CD8-positive, alpha-beta memory T cell (primary cell): ENCODE measurements around the gene APC2. TPM values are rescaled to one million over a fixed set of nuclear protein-coding genes. Genes with fewer than 3 reads are reported as not detected.

ENCODE experiments used
- CTCF ChIA-PET: fragments of 350-600 bp; sonication (Branson Sonifier 250); formaldehyde crosslinking; loops from one replicate; lab custom pipeline; 2021; ENCODE audit warnings: antibody characterized with exemption; lab: Charles Lee
- POLR2A ChIA-PET: fragments of 350-600 bp; sonication (Branson Sonifier 250); formaldehyde crosslinking; loops from one replicate; lab custom pipeline; 2021; ENCODE audit warnings: antibody characterized with exemption; lab: Charles Lee
- DNase-seq, 5 donors: peaks; one replicate each; pipeline versions ENCODE4 v3.0.0 to v3.0.0-alpha.2; 2020 to 2022; ENCODE audit warnings: mixed read lengths in 1 of 5
- H3K27ac ChIP-seq: one replicate; pipeline ENCODE4 v1.7.0; 2013; ENCODE audit warnings: low read depth, mild to moderate bottlenecking, low read length, moderate library complexity
- H3K27me3 ChIP-seq: 2 replicates; pipeline ENCODE4 v1.7.0; 2013; ENCODE audit warnings: low read length, mild to moderate bottlenecking; ENCODE audit not compliant: insufficient read depth, poor library complexity, severe bottlenecking
- H3K36me3 ChIP-seq: 2 replicates; pipeline ENCODE4 v1.7.0; 2013; ENCODE audit warnings: mild to moderate bottlenecking, low read length, moderate library complexity; ENCODE audit not compliant: insufficient read depth
- H3K4me1 ChIP-seq: 2 replicates; pipeline ENCODE4 v1.7.0; 2013; ENCODE audit warnings: mild to moderate bottlenecking, low read length, moderate library complexity; ENCODE audit not compliant: insufficient read depth
- H3K4me3 ChIP-seq: 2 replicates; pipeline ENCODE4 v1.7.0; 2013; ENCODE audit warnings: mild to moderate bottlenecking, low read length
- H3K9me3 ChIP-seq: 2 replicates; pipeline ENCODE4 v1.7.0; 2013; ENCODE audit warnings: mild to moderate bottlenecking, low read length
- H3K27ac Mint-ChIP-seq, 8 donors: one replicate each; pipeline ENCODE4 v1.8.0; 2020 to 2021; ENCODE audit warnings: mixed read lengths in 8 of 8, mild to moderate bottlenecking in 6 of 8, inconsistent platforms in 3 of 8, moderate library complexity in 3 of 8
- H3K27me3 Mint-ChIP-seq, 2 donors: one replicate each; pipeline ENCODE4 v1.8.0; 2020 to 2021; ENCODE audit warnings: mixed read lengths in 2 of 2, mild to moderate bottlenecking in 1 of 2, moderate library complexity in 1 of 2
- H3K36me3 Mint-ChIP-seq, 3 donors: one replicate each; pipeline ENCODE4 v1.8.0; 2020 to 2021; ENCODE audit warnings: mixed read lengths in 3 of 3, inconsistent platforms in 1 of 3, mild to moderate bottlenecking in 1 of 3
- H3K4me1 Mint-ChIP-seq, 3 donors: one replicate each; pipeline ENCODE4 v1.8.0; 2020 to 2021; ENCODE audit warnings: mixed read lengths in 3 of 3, inconsistent platforms in 1 of 3, mild to moderate bottlenecking in 1 of 3
- H3K4me3 Mint-ChIP-seq, 7 donors: one replicate each; pipeline ENCODE4 v1.8.0; 2020 to 2021; ENCODE audit warnings: mixed read lengths in 7 of 7, mild to moderate bottlenecking in 6 of 7, moderate library complexity in 4 of 7, inconsistent platforms in 2 of 7
- H3K9me3 Mint-ChIP-seq, 5 donors: one replicate each; pipeline ENCODE4 v1.8.0; 2020 to 2022; ENCODE audit warnings: mixed read lengths in 5 of 5, mild to moderate bottlenecking in 3 of 5, moderate library complexity in 2 of 5, inconsistent platforms in 1 of 5
- polyA plus RNA-seq: library from polyadenylated mRNA; unstranded; fragments of 300-500 nt; fragmentation: Illumina TruSeq; gene quantifications from one replicate; pipeline ENCODE4 v1.2.3, GENCODE V29; 2021
- total RNA-seq, 2 experiments: library from RNA; stranded (reverse); gene quantifications; one replicate each; pipeline ENCODE4 v1.2.3, GENCODE V29; 2021

The APC2 gene
- total and polyA plus RNA-seq, 3 experiments from 2014 or later: 0.09 to 0.11 TPM; not detected in 1

- no peak overlapping the region for H3K4me3 ChIP-seq
- peak overlapping the region; percentile 80 for H3K27ac ChIP-seq
- Mint-ChIP-seq H3K4me1 (peaks cover 12 to 20% (median 16%) of the 10 kb centered on the region in 3 donors), H3K9me3 (no peaks in the 10 kb centered on the region), H3K4me3 (no peak overlapping the region), H3K36me3 (no peaks in the 10 kb centered on the region), H3K27ac (peak overlapping the region in 1 of 8 donors; percentile 26), H3K27me3 (peaks cover 16 to 41% of the 10 kb centered on the region in 2 donors)
- no peak for DNase-seq
- no peaks in the 10 kb centered on the region for H3K36me3 ChIP-seq
- ChIA-PET CTCF (interaction anchor here (1.4 kb wide), 1 partner anchor 320 kb away, joined by 3 read pairs; no protein-coding TSS in a partner anchor), POLR2A (interaction anchor here (0.8 kb wide), 1 partner anchor 15 kb away, joined by 3 read pairs; the partner anchor contains the start of gene REEP6)
- peaks cover 9% of the 10 kb centered on the region for H3K27me3 ChIP-seq
- H3K9me3 ChIP-seq: no peaks in the 10 kb centered on the region
- peaks cover 16% of the 10 kb centered on the region for H3K4me1 ChIP-seq
Measured at GRCh38 chr19:1505991-1506881, 56.3 kb downstream of the APC2 start.

- Histone ChIP-seq H3K36me3 (no peaks in the 10 kb centered on the region), H3K9me3 (no peaks in the 10 kb centered on the region), H3K4me3 (peak overlapping the region; percentile 54), H3K27me3 (peaks cover 9% of the 10 kb centered on the region), H3K4me1 (peaks cover 18% of the 10 kb centered on the region), H3K27ac (peak overlapping the region; percentile 80)
- Mint-ChIP-seq H3K9me3 (no peaks in the 10 kb centered on the region), H3K27ac (peak overlapping the region in 3 of 8 donors; percentile 57 to 90 (median 70)), H3K27me3 (peaks cover 16 to 41% of the 10 kb centered on the region in 2 donors), H3K36me3 (no peaks in the 10 kb centered on the region), H3K4me1 (peaks cover 13 to 20% (median 18%) of the 10 kb centered on the region in 3 donors), H3K4me3 (peak overlapping the region in 4 of 7 donors; percentile 79 to 84 (median 83))
- ChIA-PET POLR2A (no interaction called here), CTCF (no interaction called here)
- DNase-seq: no peak
Measured at GRCh38 chr19:1507192-1507660, 57.3 kb downstream of the APC2 start.

- peak overlapping the region; percentile 54 for H3K4me3 ChIP-seq
- Mint-ChIP-seq H3K27ac (peak overlapping the region; percentile 69 to 92 (median 82)), H3K27me3 (peaks cover 15 to 37% of the 10 kb centered on the region in 2 donors), H3K4me1 (peaks cover 16 to 21% (median 18%) of the 10 kb centered on the region in 3 donors), H3K4me3 (peak overlapping the region; percentile 79 to 86 (median 83)), H3K36me3 (no peaks in the 10 kb centered on the region), H3K9me3 (no peaks in the 10 kb centered on the region)
- POLR2A ChIA-PET: no interaction called here
- peaks cover 9% of the 10 kb centered on the region for H3K27me3 ChIP-seq
- peak overlapping the region; percentile 80 for H3K27ac ChIP-seq
- peak; percentile 84 to 93 (median 89) for DNase-seq
- no peaks in the 10 kb centered on the region for H3K36me3 ChIP-seq
- no peaks in the 10 kb centered on the region for H3K9me3 ChIP-seq
- peaks cover 24% of the 10 kb centered on the region for H3K4me1 ChIP-seq
- CTCF ChIA-PET: no interaction called here
Measured at GRCh38 chr19:1507763-1508506, 58.0 kb downstream of the APC2 start.

GRCh38 chr19:1508507-1508856 is 58.6 kb downstream of the APC2 start:
- DNase-seq: no peak
- Histone ChIP-seq H3K4me3 (no peak overlapping the region), H3K9me3 (no peaks in the 10 kb centered on the region), H3K27me3 (peaks cover 6% of the 10 kb centered on the region), H3K27ac (no peak overlapping the region), H3K36me3 (no peaks in the 10 kb centered on the region), H3K4me1 (peaks cover 18% of the 10 kb centered on the region)
- H3K4me3 Mint-ChIP-seq: peak overlapping the region in 3 of 7 donors; percentile 28 to 39 (median 33)
- no peaks in the 10 kb centered on the region for H3K36me3 Mint-ChIP-seq
- ChIA-PET CTCF (no interaction called here), POLR2A (no interaction called here)
- H3K4me1 Mint-ChIP-seq: peaks cover 16 to 21% (median 18%) of the 10 kb centered on the region in 3 donors
- H3K27ac Mint-ChIP-seq: peak overlapping the region in 3 of 8 donors; percentile 38 to 72 (median 64)
- H3K9me3 Mint-ChIP-seq: no peaks in the 10 kb centered on the region
- H3K27me3 Mint-ChIP-seq: peaks cover 15 to 34% of the 10 kb centered on the region in 2 donors

GRCh38 chr19:1509602-1510441 is 59.9 kb downstream of the APC2 start:
- POLR2A ChIA-PET: interaction anchor here (0.6 to 0.7 kb wide), 2 partner anchors 41 to 50 kb away, joined by 5 to 6 read pairs; no protein-coding TSS in a partner anchor

GRCh38 chr19:1510442-1510806 is 60.5 kb downstream of the APC2 start:
- H3K27ac ChIP-seq: no peak overlapping the region
- H3K9me3 ChIP-seq: no peaks in the 10 kb centered on the region
- peaks cover 14 to 32% of the 10 kb centered on the region in 2 donors for H3K27me3 Mint-ChIP-seq
- no peak overlapping the region for H3K4me3 Mint-ChIP-seq
- no peaks in the 10 kb centered on the region for H3K36me3 ChIP-seq
- no peak overlapping the region for H3K4me3 ChIP-seq
- no peak overlapping the region for H3K27ac Mint-ChIP-seq
- H3K27me3 ChIP-seq: no peaks in the 10 kb centered on the region
- ChIA-PET CTCF (no interaction called here), POLR2A (no interaction called here)
- peaks cover 16 to 21% (median 18%) of the 10 kb centered on the region in 3 donors for H3K4me1 Mint-ChIP-seq
- no peaks in the 10 kb centered on the region for H3K36me3 Mint-ChIP-seq
- DNase-seq: no peak
- H3K9me3 Mint-ChIP-seq: no peaks in the 10 kb centered on the region
- peaks cover 16% of the 10 kb centered on the region for H3K4me1 ChIP-seq

More at GRCh38 chr19:1509602-1510441, 59.9 kb downstream of the APC2 start:
- H3K36me3 ChIP-seq: no peaks in the 10 kb centered on the region
- DNase-seq: no peak
- H3K27ac ChIP-seq: no peak overlapping the region
- H3K9me3 Mint-ChIP-seq: no peaks in the 10 kb centered on the region
- H3K27ac Mint-ChIP-seq: peak overlapping the region in 2 of 8 donors; percentile 48 to 84
- peaks cover 17 to 34% of the 10 kb centered on the region in 2 donors for H3K27me3 Mint-ChIP-seq
- H3K4me3 Mint-ChIP-seq: peak overlapping the region in 1 of 7 donors; percentile 20
- H3K27me3 ChIP-seq: no peaks in the 10 kb centered on the region
- H3K4me3 ChIP-seq: no peak overlapping the region
- H3K4me1 ChIP-seq: peaks cover 16% of the 10 kb centered on the region
- H3K4me1 Mint-ChIP-seq: peaks cover 16 to 21% (median 18%) of the 10 kb centered on the region in 3 donors
- CTCF ChIA-PET: interaction anchor here (1.0 kb wide), 1 partner anchor 316 kb away, joined by 4 read pairs; no protein-coding TSS in a partner anchor
- H3K36me3 Mint-ChIP-seq: no peaks in the 10 kb centered on the region
- H3K9me3 ChIP-seq: no peaks in the 10 kb centered on the region

GRCh38 chr19:1510807-1511206 is 60.9 kb downstream of the APC2 start:
- Mint-ChIP-seq H3K27me3 (peaks cover 10 to 29% of the 10 kb centered on the region in 2 donors), H3K4me3 (peak overlapping the region in 2 of 7 donors; percentile 68 to 72), H3K9me3 (no peaks in the 10 kb centered on the region), H3K4me1 (peaks cover 15 to 18% (median 16%) of the 10 kb centered on the region in 3 donors), H3K27ac (peak overlapping the region in 1 of 8 donors; percentile 70), H3K36me3 (no peaks in the 10 kb centered on the region)
- peaks cover 16% of the 10 kb centered on the region for H3K4me1 ChIP-seq
- POLR2A ChIA-PET: no interaction called here
- no peak overlapping the region for H3K4me3 ChIP-seq
- H3K36me3 ChIP-seq: no peaks in the 10 kb centered on the region
- no peak overlapping the region for H3K27ac ChIP-seq
- no peaks in the 10 kb centered on the region for H3K27me3 ChIP-seq
- H3K9me3 ChIP-seq: no peaks in the 10 kb centered on the region
- CTCF ChIA-PET: no interaction called here
- DNase-seq: no peak
